ENCODE results near the gene PTPRD.

PTPRD gene

DNA sequence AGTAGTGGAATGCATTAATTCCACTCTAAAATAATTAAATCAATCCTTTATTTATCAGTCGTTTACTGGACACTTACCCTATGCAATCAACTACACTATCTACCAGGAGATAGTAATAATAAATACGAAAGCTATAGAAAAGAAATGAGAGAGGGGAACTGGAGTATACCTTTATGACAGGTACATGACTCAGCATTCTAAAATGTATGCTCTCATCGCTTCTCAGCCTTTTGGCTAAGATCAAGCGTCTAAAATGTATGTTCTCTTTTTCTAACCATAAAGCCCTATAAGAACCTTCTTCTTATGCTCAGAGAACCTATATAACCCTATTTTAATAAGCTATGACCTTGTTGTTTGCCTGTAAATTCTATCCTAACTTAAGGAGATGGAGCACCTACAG lies 2059.4 kb downstream of the PTPRD start:
- H2BK5ac ChIP-seq (ENCODE audit: low read depth, low read length, poor library complexity): no peak overlapping the region
- H4K12ac ChIP-seq (ENCODE audit: low read depth, low read length): no peak overlapping the region
- H3K79me1 ChIP-seq (ENCODE audit: low read length): no peaks in the 10 kb centered on the region
- H3K36me3 ChIP-seq (ENCODE audit: control insufficient read depth in 1 of 2, insufficient read depth in 2 of 2, low read length in 2 of 2): no peaks in the 10 kb centered on the region
- no peak overlapping the region for H2AK5ac ChIP-seq (ENCODE audit: low read length)
- no peak overlapping the region for H3K14ac ChIP-seq (ENCODE audit: low read length)
- no peak for DNase-seq
- no peak overlapping the region for H3K4me2 ChIP-seq (ENCODE audit: low read length)
- H3K27me3 ChIP-seq (ENCODE audit: insufficient read depth, low read length): no peaks in the 10 kb centered on the region
- no CpG with 5 or more reads among the region's 4 CpGs for WGBS (ENCODE audit: extremely low coverage, insufficient coverage, insufficient read length)
- H3K4ac ChIP-seq (ENCODE audit: low read depth, low read length): no peak overlapping the region
- H2BK120ac ChIP-seq (ENCODE audit: insufficient read depth, low read length, poor library complexity): no peak overlapping the region
- no peak overlapping the region for H2AFZ ChIP-seq (ENCODE audit: insufficient read depth, low read length, poor library complexity)
- H3K79me2 ChIP-seq (ENCODE audit: control insufficient read depth, insufficient read depth, low read length, poor library complexity): no peaks in the 10 kb centered on the region
- H4K91ac ChIP-seq (ENCODE audit: low read depth, low read length): no peak overlapping the region
- H3K9ac ChIP-seq (ENCODE audit: low read length): no peak overlapping the region
- H4K8ac ChIP-seq (ENCODE audit: low read depth, low read length): no peak overlapping the region
- no peak overlapping the region for H3K23ac ChIP-seq (ENCODE audit: low read length)
- H3K9me3 ChIP-seq (ENCODE audit: insufficient read depth, low read depth, low read length): no peaks in the 10 kb centered on the region
- no peaks in the 10 kb centered on the region for H3K4me1 ChIP-seq (ENCODE audit: control insufficient read depth in 1 of 2, insufficient read depth in 2 of 2, low read length in 2 of 2)
- no peak overlapping the region for H2BK12ac ChIP-seq (ENCODE audit: low read length)
- H3K27ac ChIP-seq (ENCODE audit: low read depth, low read length): no peak overlapping the region
- H3K18ac ChIP-seq (ENCODE audit: low read length): no peak overlapping the region
- no peak overlapping the region for H3K4me3 ChIP-seq (ENCODE audit: low read depth, low read length)

GRCh38 chr9:8552732-8553131 lies 2060.1 kb downstream of the PTPRD start:
- H3K27ac ChIP-seq (ENCODE audit: low read depth, low read length): no peak overlapping the region
- no peak overlapping the region for H2BK5ac ChIP-seq (ENCODE audit: low read depth, low read length, poor library complexity)
- no peaks in the 10 kb centered on the region for H3K79me1 ChIP-seq (ENCODE audit: low read length)
- no peak overlapping the region for H3K4ac ChIP-seq (ENCODE audit: low read depth, low read length)
- DNase-seq: no peak
- H3K9me3 ChIP-seq (ENCODE audit: insufficient read depth, low read depth, low read length): no peaks in the 10 kb centered on the region
- no peak overlapping the region for H4K12ac ChIP-seq (ENCODE audit: low read depth, low read length)
- peak overlapping the region; percentile 36 for H2BK12ac ChIP-seq (ENCODE audit: low read length)
- no peak overlapping the region for H2AFZ ChIP-seq (ENCODE audit: insufficient read depth, low read length, poor library complexity)
- no peaks in the 10 kb centered on the region for H3K27me3 ChIP-seq (ENCODE audit: insufficient read depth, low read length)
- H2BK120ac ChIP-seq (ENCODE audit: insufficient read depth, low read length, poor library complexity): no peak overlapping the region
- no peak overlapping the region for H3K23ac ChIP-seq (ENCODE audit: low read length)
- no peak overlapping the region for H3K14ac ChIP-seq (ENCODE audit: low read length)
- no peaks in the 10 kb centered on the region for H3K79me2 ChIP-seq (ENCODE audit: control insufficient read depth, insufficient read depth, low read length, poor library complexity)
- H3K4me1 ChIP-seq (ENCODE audit: control insufficient read depth in 1 of 2, insufficient read depth in 2 of 2, low read length in 2 of 2): no peaks in the 10 kb centered on the region
- no peak overlapping the region for H3K18ac ChIP-seq (ENCODE audit: low read length)
- no peak overlapping the region for H4K91ac ChIP-seq (ENCODE audit: low read depth, low read length)
- no peak overlapping the region for H3K9ac ChIP-seq (ENCODE audit: low read length)
- H4K8ac ChIP-seq (ENCODE audit: low read depth, low read length): no peak overlapping the region
- no peaks in the 10 kb centered on the region for H3K36me3 ChIP-seq (ENCODE audit: control insufficient read depth in 1 of 2, insufficient read depth in 2 of 2, low read length in 2 of 2)
- H2AK5ac ChIP-seq (ENCODE audit: low read length): no peak overlapping the region
- H3K4me3 ChIP-seq (ENCODE audit: low read depth, low read length): no peak overlapping the region
- H3K4me2 ChIP-seq (ENCODE audit: low read length): no peak overlapping the region
- no CpG with 5 or more reads among the region's 3 CpGs for WGBS (ENCODE audit: extremely low coverage, insufficient coverage, insufficient read length)

GRCh38 chr9:8549214-8549613 lies 2063.6 kb downstream of the PTPRD start:
- DNase-seq: no peak
- Histone ChIP-seq H3K79me1 (ENCODE audit: low read length) (no peaks in the 10 kb centered on the region), H2AFZ (ENCODE audit: insufficient read depth, low read length, poor library complexity) (no peak overlapping the region), H3K23ac (ENCODE audit: low read length) (no peak overlapping the region), H3K14ac (ENCODE audit: low read length) (no peak overlapping the region), H3K9me3 (ENCODE audit: insufficient read depth, low read depth, low read length) (no peaks in the 10 kb centered on the region), H4K91ac (ENCODE audit: low read depth, low read length) (no peak overlapping the region), H2AK5ac (ENCODE audit: low read length) (no peak overlapping the region), H3K18ac (ENCODE audit: low read length) (no peak overlapping the region), H3K27ac (ENCODE audit: low read depth, low read length) (no peak overlapping the region), H2BK12ac (ENCODE audit: low read length) (no peak overlapping the region), H3K79me2 (ENCODE audit: control insufficient read depth, insufficient read depth, low read length, poor library complexity) (no peaks in the 10 kb centered on the region), H4K8ac (ENCODE audit: low read depth, low read length) (no peak overlapping the region), H3K4ac (ENCODE audit: low read depth, low read length) (no peak overlapping the region), H3K4me3 (ENCODE audit: low read depth, low read length) (no peak overlapping the region), H3K9ac (ENCODE audit: low read length) (no peak overlapping the region), H3K36me3 (ENCODE audit: control insufficient read depth in 1 of 2, insufficient read depth in 2 of 2, low read length in 2 of 2) (no peaks in the 10 kb centered on the region), H3K4me2 (ENCODE audit: low read length) (no peak overlapping the region), H3K27me3 (ENCODE audit: insufficient read depth, low read length) (no peaks in the 10 kb centered on the region), H4K12ac (ENCODE audit: low read depth, low read length) (no peak overlapping the region), H2BK120ac (ENCODE audit: insufficient read depth, low read length, poor library complexity) (no peak overlapping the region), H3K4me1 (ENCODE audit: control insufficient read depth in 1 of 2, insufficient read depth in 2 of 2, low read length in 2 of 2) (no peaks in the 10 kb centered on the region), H2BK5ac (ENCODE audit: low read depth, low read length, poor library complexity) (no peak overlapping the region)
- WGBS (ENCODE audit: extremely low coverage, insufficient coverage, insufficient read length): no CpG with 5 or more reads among the region's 1 CpG

GRCh38 chr9:8543219-8543618 lies 2069.6 kb downstream of the PTPRD start:
- no peak overlapping the region for H3K4me3 ChIP-seq (ENCODE audit: low read depth, low read length)
- no peak overlapping the region for H3K18ac ChIP-seq (ENCODE audit: low read length)
- no peaks in the 10 kb centered on the region for H3K27me3 ChIP-seq (ENCODE audit: insufficient read depth, low read length)
- no peak overlapping the region for H3K9ac ChIP-seq (ENCODE audit: low read length)
- H2BK12ac ChIP-seq (ENCODE audit: low read length): no peak overlapping the region
- no peak overlapping the region for H2BK120ac ChIP-seq (ENCODE audit: insufficient read depth, low read length, poor library complexity)
- H3K4me2 ChIP-seq (ENCODE audit: low read length): no peak overlapping the region
- no peak for DNase-seq
- no peak overlapping the region for H3K4ac ChIP-seq (ENCODE audit: low read depth, low read length)
- H3K9me3 ChIP-seq (ENCODE audit: insufficient read depth, low read depth, low read length): no peaks in the 10 kb centered on the region
- H3K79me1 ChIP-seq (ENCODE audit: low read length): no peaks in the 10 kb centered on the region
- H3K79me2 ChIP-seq (ENCODE audit: control insufficient read depth, insufficient read depth, low read length, poor library complexity): no peaks in the 10 kb centered on the region
- WGBS (ENCODE audit: extremely low coverage, insufficient coverage, insufficient read length): no CpG with 5 or more reads among the region's 2 CpGs
- H4K91ac ChIP-seq (ENCODE audit: low read depth, low read length): no peak overlapping the region
- H2AFZ ChIP-seq (ENCODE audit: insufficient read depth, low read length, poor library complexity): no peak overlapping the region
- no peak overlapping the region for H3K14ac ChIP-seq (ENCODE audit: low read length)
- H2AK5ac ChIP-seq (ENCODE audit: low read length): no peak overlapping the region
- H2BK5ac ChIP-seq (ENCODE audit: low read depth, low read length, poor library complexity): no peak overlapping the region
- no peak overlapping the region for H3K27ac ChIP-seq (ENCODE audit: low read depth, low read length)
- H4K8ac ChIP-seq (ENCODE audit: low read depth, low read length): no peak overlapping the region
- no peak overlapping the region for H3K23ac ChIP-seq (ENCODE audit: low read length)
- no peak overlapping the region for H4K12ac ChIP-seq (ENCODE audit: low read depth, low read length)
- no peaks in the 10 kb centered on the region for H3K4me1 ChIP-seq (ENCODE audit: control insufficient read depth in 1 of 2, insufficient read depth in 2 of 2, low read length in 2 of 2)
- H3K36me3 ChIP-seq (ENCODE audit: control insufficient read depth in 1 of 2, insufficient read depth in 2 of 2, low read length in 2 of 2): no peaks in the 10 kb centered on the region
